WTC11 (cell line): Measurements from ENCODE around the gene NLGN1.

Source experiments
- ATF3 ChIP-seq: sonication (generic); formaldehyde crosslinking; conservative IDR thresholded peaks from 2 replicates; pipeline ENCODE4 v1.8.1; 2022; ENCODE audit warnings: mild to moderate bottlenecking, missing genetic modification reagents
- CTCF ChIP-seq: fragments of 200-600 bp; IDR thresholded peaks from 2 replicates; pipeline ENCODE4 v1.8.0; 2022; ENCODE audit warnings: antibody characterized with exemption
- GTF2I ChIP-seq: fragments of 250-450 bp; sonication (Bioruptor Pico); conservative IDR thresholded peaks from 2 replicates; pipeline ENCODE4 v1.4.0; 2021; ENCODE audit warnings: mild to moderate bottlenecking
- IRF2 ChIP-seq: sonication (generic); formaldehyde crosslinking; IDR thresholded peaks from 2 replicates; pipeline ENCODE4 v1.8.0; 2022; ENCODE audit warnings: low read depth, missing genetic modification reagents, borderline replicate concordance
- NFE2L1 ChIP-seq: sonication (generic); formaldehyde crosslinking; IDR thresholded peaks from 2 replicates; pipeline ENCODE4 v1.8.1; 2023; ENCODE audit warnings: missing genetic modification reagents
- SP1 ChIP-seq: sonication (generic); formaldehyde crosslinking; conservative IDR thresholded peaks from 2 replicates; pipeline ENCODE4 v1.8.1; 2022; ENCODE audit warnings: missing genetic modification reagents

GRCh38 chr3:174146008-174146407 lies 748.5 kb downstream of the NLGN1 start:
- TF ChIP-seq IRF2 (no peak), ATF3 (no peak), NFE2L1 (CRISPR knock-in tag) (no peak), CTCF (no peak), GTF2I (CRISPR knock-in tag) (no peak), SP1 (no peak)
